HG03521 (cell line): ENCODE measurements around the gene OLFML3.
"Not testable (repeated sequence)": the region's sequence is repeated elsewhere in the genome, so short reads cannot be mapped to it uniquely, and the experiment has no call there.

Source experiments
- ATAC-seq: cut with Tn5 transposase; IDR thresholded peaks from one replicate; pipeline ENCODE4 v1.9.1; 2021; ENCODE audit warnings: mild to moderate bottlenecking, moderate library complexity; ENCODE audit not compliant: unreplicated experiment

Gene OLFML3

DNA sequence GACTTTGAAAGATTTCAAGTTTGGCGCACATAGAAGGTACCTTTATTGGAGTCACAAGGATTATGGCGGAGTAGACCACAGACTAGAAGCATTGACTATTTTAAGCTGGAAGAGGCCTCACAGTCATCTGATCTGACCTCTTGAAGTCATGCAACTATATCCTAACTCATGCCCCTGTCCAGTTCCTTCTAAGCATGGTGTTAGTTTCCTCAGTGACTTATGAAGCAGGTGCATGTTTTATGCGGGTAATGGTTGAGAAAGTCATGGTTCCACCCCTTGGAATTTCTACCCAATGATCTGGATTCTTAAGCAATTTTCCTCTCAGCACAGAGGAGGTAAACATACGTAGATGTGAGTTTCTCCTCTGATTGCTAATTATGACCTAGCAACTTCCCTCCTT lies 11.7 kb downstream of the OLFML3 start:
- ATAC-seq: no peak

DNA sequence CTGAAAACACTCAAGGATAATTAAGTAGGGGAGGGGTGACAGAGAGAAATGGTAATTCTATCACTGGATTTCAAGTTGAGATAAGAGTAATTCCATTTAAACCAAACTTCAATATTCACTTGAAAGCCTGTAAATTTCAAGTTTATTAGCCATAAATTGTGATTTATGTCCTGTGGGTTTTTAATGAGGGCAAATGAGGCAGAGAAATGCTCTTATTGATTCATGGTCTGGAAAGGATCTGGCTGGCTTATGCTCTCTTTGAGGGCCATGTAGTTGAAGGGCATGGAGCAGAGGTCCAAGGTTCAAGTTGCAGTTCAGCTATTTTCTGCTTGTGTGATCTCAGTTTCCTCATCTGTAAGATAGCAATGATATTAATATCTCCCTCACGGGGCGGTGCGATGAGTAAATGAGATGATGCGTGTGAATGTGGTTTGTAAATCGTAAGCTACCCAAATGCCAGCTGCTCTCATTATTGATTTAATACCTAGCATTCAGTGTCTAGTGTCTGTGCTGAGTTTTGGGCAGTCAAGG lies 12.3 kb downstream of the OLFML3 start:
- no peak for ATAC-seq

- ATAC-seq: no peak
Observed at GRCh38 chr1:113993072-113993471, 13.8 kb downstream of the OLFML3 start.

DNA sequence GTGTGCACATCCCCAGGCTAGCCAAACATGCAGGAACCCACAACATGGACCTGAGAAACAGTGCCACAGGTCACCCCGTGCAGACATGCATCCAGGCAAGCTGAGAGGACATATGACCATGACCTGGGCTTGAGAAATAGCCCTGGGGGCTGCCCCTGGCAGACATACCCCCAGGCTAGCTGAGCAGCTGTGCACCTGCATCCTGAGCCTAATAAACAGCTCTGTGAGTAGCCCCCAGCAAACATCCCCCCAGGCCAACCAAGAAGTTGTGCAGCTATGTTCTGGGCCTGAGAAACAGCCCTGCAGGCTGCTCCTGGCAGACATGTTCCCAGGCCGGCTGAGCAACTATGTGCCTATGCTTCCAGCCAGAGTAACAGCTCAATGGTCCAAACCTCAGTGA lies 14.5 kb downstream of the OLFML3 start:
- ATAC-seq: no peak

- ATAC-seq: no peak
Observed at GRCh38 chr1:113995382-113995781, 16.1 kb downstream of the OLFML3 start.

- no peak for ATAC-seq
Observed at GRCh38 chr1:113998361-113998760, 19.1 kb downstream of the OLFML3 start.

GRCh38 chr1:113999233-113999632 lies 20.0 kb downstream of the OLFML3 start:
- ATAC-seq: no peak

GRCh38 chr1:113999799-114000198 lies 20.5 kb downstream of the OLFML3 start:
- no peak for ATAC-seq

- ATAC-seq: no peak
Observed at GRCh38 chr1:114000406-114000805, 21.1 kb downstream of the OLFML3 start.

DNA sequence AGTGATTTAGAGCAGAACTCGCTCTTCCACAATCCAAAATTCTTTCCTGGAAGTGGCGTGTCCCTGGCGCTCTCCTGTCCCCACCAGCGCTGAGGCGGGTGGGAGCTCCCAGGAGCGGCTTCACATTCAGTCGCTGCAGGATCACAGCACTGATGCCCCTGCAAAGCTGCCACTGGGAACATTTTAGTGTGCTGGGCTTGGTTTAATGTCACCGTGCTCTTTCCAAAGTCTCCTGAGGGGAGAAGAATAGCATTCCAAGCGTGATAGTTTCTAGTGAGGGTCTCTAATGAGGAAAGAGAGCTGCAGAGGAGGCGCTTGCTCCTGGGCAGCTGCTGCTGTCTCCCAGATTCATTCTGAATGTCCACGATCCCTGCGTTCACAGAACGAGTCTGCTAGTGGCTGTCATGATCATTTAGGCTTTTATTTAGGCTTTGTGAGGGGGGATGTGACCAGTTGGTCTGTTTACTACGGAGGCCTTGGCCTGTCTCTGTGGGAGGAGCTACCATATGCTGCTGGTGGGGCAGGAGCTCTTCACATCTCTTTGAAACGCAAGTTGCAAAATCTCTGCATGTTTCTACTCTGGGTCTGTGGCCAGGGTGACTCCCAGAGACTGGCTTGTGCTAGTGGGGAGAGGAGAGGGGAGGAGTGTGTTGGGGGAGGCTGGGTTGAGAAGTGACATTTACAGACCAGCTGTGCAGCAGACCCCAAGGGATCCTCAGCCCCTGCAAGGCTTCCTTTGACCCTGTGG lies 23.4 kb downstream of the OLFML3 start:
- ATAC-seq: no peak

- no peak for ATAC-seq
Observed at GRCh38 chr1:114003431-114003830, 24.2 kb downstream of the OLFML3 start.

- not testable (repeated sequence) for ATAC-seq
Observed at GRCh38 chr1:114006825-114007224, 27.6 kb downstream of the OLFML3 start.

- no peak for ATAC-seq
Observed at GRCh38 chr1:114008480-114008941, 29.2 kb downstream of the OLFML3 start.

DNA sequence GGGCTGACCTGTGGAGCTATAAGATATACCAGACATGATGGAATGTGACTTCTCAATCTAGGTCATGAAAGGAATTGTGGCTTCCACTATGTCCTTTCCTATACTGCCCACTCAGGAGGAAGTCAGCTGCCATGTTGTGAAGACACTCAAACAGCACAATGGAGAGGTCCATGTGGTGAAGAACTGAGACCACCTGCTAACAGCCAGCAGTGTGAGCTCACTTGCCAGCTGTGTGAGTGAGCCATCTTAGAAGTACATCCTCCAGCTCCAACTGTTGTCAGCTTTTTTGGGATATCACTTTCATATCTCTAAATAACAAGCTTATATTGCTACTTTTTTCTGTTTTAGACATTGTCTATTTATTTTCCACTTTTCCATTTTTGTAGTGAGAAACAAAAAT lies 29.7 kb downstream of the OLFML3 start:
- no peak for ATAC-seq

GRCh38 chr1:114009393-114009792 lies 30.1 kb downstream of the OLFML3 start:
- ATAC-seq: no peak

DNA sequence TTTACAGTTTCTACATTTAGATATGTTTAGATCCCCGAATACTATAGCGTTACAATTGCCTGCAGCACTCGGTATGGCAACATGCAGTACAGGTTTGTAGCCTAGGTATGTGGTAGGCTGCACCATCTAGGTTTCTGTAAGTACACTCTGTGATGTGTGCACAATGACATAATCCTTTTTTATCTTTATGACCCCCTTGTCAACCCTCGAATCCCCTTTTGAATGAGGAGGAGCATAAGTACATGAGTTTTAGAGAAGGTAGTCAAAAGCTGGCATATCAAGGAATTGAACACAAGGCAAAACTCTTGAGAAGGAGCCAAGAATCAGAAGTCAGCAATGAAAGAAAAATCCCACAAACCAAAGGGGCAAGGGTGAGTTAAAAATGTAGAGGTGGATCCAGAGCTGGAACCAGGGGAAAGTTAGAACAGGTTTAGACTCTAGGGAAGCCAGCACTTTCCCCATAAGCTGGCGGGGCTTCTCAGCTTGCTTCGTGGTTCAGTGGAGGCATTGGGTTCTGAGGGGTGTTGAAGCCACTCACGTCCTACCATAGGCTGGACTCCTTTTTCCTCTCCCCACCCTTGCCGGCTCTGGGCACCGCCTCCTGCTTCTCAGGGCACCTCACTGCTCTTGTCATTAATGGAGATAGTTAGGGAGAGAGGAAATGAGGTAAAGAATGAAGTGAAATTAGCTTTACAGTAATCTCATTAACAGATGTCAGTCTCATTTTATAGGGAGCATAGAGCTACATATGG lies 31.3 kb downstream of the OLFML3 start:
- no peak for ATAC-seq

DNA sequence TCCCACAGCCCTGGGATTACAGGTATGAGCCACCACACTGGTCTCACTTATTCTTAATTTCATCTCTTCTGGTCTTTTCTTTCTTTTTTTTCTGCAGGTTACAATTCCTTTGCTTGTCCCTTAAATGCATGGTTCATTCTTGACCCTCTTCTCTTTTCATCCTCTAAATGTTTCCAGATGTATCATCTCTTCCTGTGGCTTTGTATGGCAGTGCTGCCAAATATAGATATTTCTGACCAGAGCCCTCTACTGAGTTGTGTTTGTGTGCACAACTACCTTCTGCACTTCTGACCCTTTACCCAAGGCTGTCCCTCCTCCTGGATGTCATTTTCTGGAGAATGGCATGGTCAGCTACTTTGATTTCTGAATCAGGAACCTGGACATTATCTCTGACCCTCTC lies 32.5 kb downstream of the OLFML3 start:
- ATAC-seq: no peak

DNA sequence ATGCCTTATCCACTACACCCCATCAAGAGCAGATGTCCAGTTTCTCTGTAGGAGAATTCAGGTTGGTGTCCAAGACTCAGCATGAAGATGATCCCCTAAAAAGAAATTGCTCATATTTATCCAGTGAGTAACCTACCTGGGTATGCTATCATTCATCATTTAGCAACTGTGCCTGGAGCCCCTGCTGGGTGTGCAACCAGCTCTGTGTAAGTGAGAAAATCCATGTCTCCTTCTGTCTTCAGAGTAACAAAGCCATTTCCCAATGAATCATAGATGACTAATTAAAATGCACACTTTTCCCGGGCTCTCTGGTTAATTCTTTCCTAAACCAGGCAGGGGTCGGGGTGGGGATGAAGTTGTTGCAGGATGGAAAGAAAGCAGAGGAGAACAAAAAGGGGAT lies 35.8 kb downstream of the OLFML3 start:
- ATAC-seq: no peak

GRCh38 chr1:114019724-114020123 lies 40.5 kb downstream of the OLFML3 start:
- not testable (repeated sequence) for ATAC-seq

- ATAC-seq: no peak
Observed at GRCh38 chr1:114021665-114022099, 42.4 kb downstream of the OLFML3 start.

DNA sequence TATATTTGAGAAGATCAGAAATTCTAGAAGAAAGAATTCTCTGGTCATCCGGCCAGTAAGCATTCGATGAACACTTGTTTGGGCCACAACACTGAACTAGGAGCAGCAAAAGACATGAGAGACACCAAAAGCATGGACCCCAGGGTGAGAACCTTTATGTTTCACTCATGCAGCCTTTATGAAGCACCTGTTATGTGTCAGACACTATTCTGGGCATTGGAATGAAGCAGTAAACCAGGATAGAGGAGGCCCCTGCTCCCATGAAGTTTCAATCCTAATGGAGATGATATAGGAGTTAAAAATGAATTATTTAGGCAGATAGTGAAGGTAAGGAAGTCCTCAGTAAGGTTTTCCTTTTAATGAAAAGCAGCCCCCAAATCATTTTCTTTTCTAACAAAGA lies 43.6 kb downstream of the OLFML3 start:
- ATAC-seq: no peak

- ATAC-seq: no peak
Observed at GRCh38 chr1:114023377-114023776, 44.1 kb downstream of the OLFML3 start.
